Tibial artery (tissue), 4 donors: ENCODE data around the gene CPSF7.

Source experiments
- DNase-seq, 2 donors: peaks; one replicate each; pipeline ENCODE4 v3.0.0-alpha.2; 2019
- H3K27ac ChIP-seq, 2 donors: fragments of 200-600 bp; sonication (generic) in 1 of 2; 1 replicate in 1 of 2; 2 replicates in 1 of 2; pipeline ENCODE4 v1.5.1; 2018 to 2019; ENCODE audit warnings: mild to moderate bottlenecking in 1 of 2
- H3K27me3 ChIP-seq, 2 donors: fragments of 200-600 bp; sonication (generic) in 1 of 2; one replicate each; pipeline versions ENCODE4 v1.5.1 to v1.6.0; 2016 to 2019
- H3K36me3 ChIP-seq, 3 donors: fragments of 200-600 bp; sonication (generic) in 2 of 3; one replicate each; pipeline ENCODE4 v1.5.1; 2016 to 2019; ENCODE audit warnings: mild to moderate bottlenecking in 2 of 3
- H3K4me1 ChIP-seq, 4 donors: fragments of 200-600 bp; sonication (generic) in 2 of 4; 1 replicate in 3 of 4; 2 replicates in 1 of 4; pipeline ENCODE4 v1.5.1; 2016 to 2019
- H3K4me3 ChIP-seq, 2 donors: fragments of 200-600 bp; sonication (generic) in 1 of 2; 1 replicate in 1 of 2; 2 replicates in 1 of 2; pipeline ENCODE4 v1.5.1; 2018 to 2019; ENCODE audit warnings: mild to moderate bottlenecking in 2 of 2
- H3K9me3 ChIP-seq, 3 donors: fragments of 200-600 bp; sonication (generic) in 1 of 3; one replicate each; pipeline ENCODE4 v1.5.1; 2016 to 2019
- CTCF ChIP-seq, 2 experiments: fragments of 200-600 bp in 1 of 2; fragments of 450-650 bp in 1 of 2; IDR thresholded peaks; one replicate each; pipeline ENCODE4 v1.5.1; 2017 to 2019; ENCODE audit warnings: antibody characterized with exemption in 2 of 2, mild to moderate bottlenecking in 1 of 2, moderate library complexity in 1 of 2
- intact Hi-C: fragments of 100-400 bp; cut with DNase I; formaldehyde crosslinking; loops from one replicate; pipeline ENCODE4 v1.15.0; 2023; ENCODE audit warnings: low total_unique reads

The CPSF7 gene

GRCh38 chr11:61417670-61418069 is 12.1 kb downstream of the CPSF7 start:
- Histone ChIP-seq H3K4me3 (no peak overlapping the region), H3K36me3 (peaks cover 88 to 99% (median 89%) of the 10 kb centered on the region in 3 donors), H3K27ac (no peak overlapping the region), H3K27me3 (no peaks in the 10 kb centered on the region), H3K4me1 (peaks cover 0 to 6% (median 0%) of the 10 kb centered on the region in 4 donors), H3K9me3 (no peaks in the 10 kb centered on the region)
- DNase-seq: no peak
- intact Hi-C loops: no loop called here
- TF ChIP-seq CTCF (IDR thresholded peaks at IDR 0.05): no peak

- Histone ChIP-seq H3K27ac (no peak overlapping the region), H3K4me1 (no peaks in the 10 kb centered on the region), H3K9me3 (no peaks in the 10 kb centered on the region), H3K4me3 (no peak overlapping the region), H3K36me3 (peaks cover 91 to 99% (median 97%) of the 10 kb centered on the region in 3 donors), H3K27me3 (no peaks in the 10 kb centered on the region)
- intact Hi-C loops: no loop called here
- DNase-seq: no peak
- TF ChIP-seq CTCF (IDR thresholded peaks at IDR 0.05): no peak
Measured at GRCh38 chr11:61416941-61417340, 12.8 kb downstream of the CPSF7 start.

- H3K4me3 ChIP-seq: no peak overlapping the region
- no peaks in the 10 kb centered on the region for H3K4me1 ChIP-seq
- no peak overlapping the region for H3K27ac ChIP-seq
- peaks cover 95 to 100% (median 98%) of the 10 kb centered on the region in 3 donors for H3K36me3 ChIP-seq
- DNase-seq: no peak
- intact Hi-C loops: no loop called here
- no peaks in the 10 kb centered on the region for H3K27me3 ChIP-seq
- no peaks in the 10 kb centered on the region for H3K9me3 ChIP-seq
- no peak for TF ChIP-seq CTCF (IDR thresholded peaks at IDR 0.05)
Measured at GRCh38 chr11:61415381-61415780, 14.4 kb downstream of the CPSF7 start.

GRCh38 chr11:61414547-61414946 is 15.2 kb downstream of the CPSF7 start:
- Histone ChIP-seq H3K36me3 (peaks cover 95 to 100% (median 98%) of the 10 kb centered on the region in 3 donors), H3K4me3 (no peak overlapping the region), H3K9me3 (no peaks in the 10 kb centered on the region), H3K4me1 (no peaks in the 10 kb centered on the region), H3K27me3 (no peaks in the 10 kb centered on the region), H3K27ac (no peak overlapping the region)
- no peak for DNase-seq
- no peak for TF ChIP-seq CTCF (IDR thresholded peaks at IDR 0.05)
- intact Hi-C loops: no loop called here

GRCh38 chr11:61413496-61413895 is 16.3 kb downstream of the CPSF7 start:
- Histone ChIP-seq H3K4me3 (no peak overlapping the region), H3K36me3 (peaks cover 95 to 100% (median 97%) of the 10 kb centered on the region in 3 donors), H3K27ac (no peak overlapping the region), H3K27me3 (no peaks in the 10 kb centered on the region), H3K9me3 (no peaks in the 10 kb centered on the region), H3K4me1 (no peaks in the 10 kb centered on the region)
- TF ChIP-seq CTCF (IDR thresholded peaks at IDR 0.05): no peak
- intact Hi-C loops: no loop called here
- peak in 1 of 2 donors; percentile 34 for DNase-seq

- Histone ChIP-seq H3K27ac (no peak overlapping the region), H3K4me3 (no peak overlapping the region), H3K36me3 (peaks cover 98 to 100% (median 99%) of the 10 kb centered on the region in 3 donors), H3K27me3 (no peaks in the 10 kb centered on the region), H3K4me1 (no peaks in the 10 kb centered on the region), H3K9me3 (no peaks in the 10 kb centered on the region)
- intact Hi-C loops: no loop called here
- no peak for TF ChIP-seq CTCF (IDR thresholded peaks at IDR 0.05)
- DNase-seq: no peak
Measured at GRCh38 chr11:61411589-61411988, 18.2 kb downstream of the CPSF7 start.
